GM19468 (cell line): ENCODE measurements around the gene HIBCH.
"Not testable (repeated sequence)": the region's sequence is repeated elsewhere in the genome, so short reads cannot be mapped to it uniquely, and the experiment has no call there.

Experiments used
- ATAC-seq: cut with Tn5 transposase; IDR thresholded peaks from one replicate; pipeline ENCODE4 v1.9.1; 2021; ENCODE audit warnings: mild to moderate bottlenecking, moderate library complexity, moderate number of reproducible peaks; ENCODE audit not compliant: unreplicated experiment; ENCODE audit errors: extremely low read depth

HIBCH gene

DNA sequence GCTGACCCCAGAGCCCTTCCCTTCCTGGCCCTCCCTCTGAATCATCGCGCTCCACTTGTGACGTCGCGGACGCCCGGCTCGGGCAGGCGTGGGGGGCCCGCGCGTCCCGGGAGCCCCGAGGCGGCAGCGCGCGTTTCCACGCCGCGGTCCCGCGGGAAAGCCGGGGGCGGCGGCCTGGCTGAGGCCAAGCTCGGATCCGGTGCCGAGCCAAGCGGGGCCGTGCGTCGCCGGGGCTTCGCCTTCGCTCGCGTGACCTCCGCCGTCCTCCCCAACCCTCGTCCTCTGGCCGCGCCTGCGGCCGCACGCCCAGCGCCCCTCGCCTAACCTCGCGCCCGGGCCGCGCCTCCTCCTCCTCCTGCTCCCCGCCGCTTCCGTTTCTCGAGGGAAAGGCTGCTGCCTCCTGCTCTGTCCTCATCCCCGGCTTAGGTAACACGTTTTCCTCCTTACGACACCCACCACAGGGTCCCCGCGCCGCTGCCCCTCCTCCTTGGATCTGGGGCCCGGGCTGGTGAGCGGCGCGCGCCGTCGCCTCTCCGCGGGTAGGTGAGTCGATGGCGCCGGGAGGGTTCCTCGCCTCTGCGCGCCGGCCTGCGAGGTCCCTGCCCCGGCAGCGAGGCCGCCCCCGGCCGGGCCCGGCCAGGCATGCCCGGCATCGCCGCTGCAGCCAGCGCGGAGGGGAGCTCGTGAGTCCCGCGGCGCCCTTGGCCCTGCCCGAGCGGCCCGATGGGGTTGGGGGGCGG lies 24.1 kb upstream of the HIBCH start, which contains the start of gene INPP1:
INPP1 (plus strand) TSS at position 54 of the 740 bp plus-strand sequence. CDS start 16,514 bp downstream, outside the sequence.
- ATAC-seq: peak; percentile 13

- no peak for ATAC-seq
Observed at GRCh38 chr2:190343089-190343535, 23.5 kb upstream of the HIBCH start.

GRCh38 chr2:190342611-190343010 lies 23.0 kb upstream of the HIBCH start:
- ATAC-seq: no peak

DNA sequence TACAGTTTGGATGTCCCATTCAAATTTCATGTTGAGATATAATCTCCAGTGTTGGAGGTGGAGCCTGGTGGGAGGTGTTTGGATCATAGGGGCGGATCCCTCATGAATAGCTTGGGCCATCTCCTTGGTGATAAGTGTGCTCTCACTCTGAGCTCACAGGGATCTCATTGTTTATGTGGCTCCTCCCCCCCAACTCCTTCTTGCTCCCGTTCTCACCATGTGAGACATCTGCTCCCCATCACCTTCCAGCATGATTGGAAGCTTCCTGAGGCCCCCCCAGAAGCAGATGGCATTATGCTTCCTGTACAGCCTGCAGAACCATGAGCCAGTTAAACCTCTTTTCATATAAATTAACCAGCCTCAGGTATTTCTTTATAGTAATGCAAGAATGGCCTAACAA lies 20.7 kb upstream of the HIBCH start:
- no peak for ATAC-seq

GRCh38 chr2:190339394-190339793 lies 19.8 kb upstream of the HIBCH start:
- no peak for ATAC-seq

DNA sequence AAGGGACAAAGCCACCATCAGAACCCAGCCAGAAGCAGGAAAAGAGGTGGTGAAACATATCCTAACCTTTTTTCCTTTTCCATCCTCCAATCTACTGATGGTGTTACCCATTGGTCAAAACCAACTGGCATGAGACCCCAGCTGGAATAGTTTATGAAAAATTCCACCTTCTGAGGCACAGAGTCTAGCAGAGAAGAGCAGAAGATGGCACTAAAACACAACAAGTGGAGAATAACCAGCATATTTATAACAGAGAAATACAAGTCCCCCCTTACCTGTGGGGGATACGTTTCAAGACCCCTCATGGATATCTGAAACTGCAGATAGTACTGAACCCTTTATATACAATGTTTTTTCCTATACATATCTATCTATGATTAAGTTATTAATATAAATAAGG lies 18.8 kb upstream of the HIBCH start:
- no peak for ATAC-seq

DNA sequence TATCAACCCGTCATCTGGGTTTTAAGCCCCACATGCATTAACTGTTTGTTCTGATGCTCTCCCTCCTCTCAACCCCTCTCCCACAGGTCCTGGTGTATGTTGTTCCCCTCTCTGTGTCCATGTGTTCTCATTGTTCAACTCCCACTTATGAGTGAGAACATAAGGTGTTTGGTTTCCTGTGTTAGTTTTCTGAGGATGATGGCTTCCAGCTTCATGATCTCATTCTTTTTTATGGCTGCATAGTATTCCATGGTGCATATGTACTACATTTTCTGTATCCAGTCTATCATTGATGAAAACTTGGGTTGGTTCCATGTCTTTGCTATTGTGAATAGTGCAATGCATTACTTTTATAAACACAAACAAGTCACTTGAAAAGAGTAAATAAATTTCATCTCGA lies 16.8 kb upstream of the HIBCH start:
- ATAC-seq: no peak

- not testable (repeated sequence) for ATAC-seq
Observed at GRCh38 chr2:190335584-190335983, 16.0 kb upstream of the HIBCH start.

- ATAC-seq: no peak
Observed at GRCh38 chr2:190335225-190335559, 15.6 kb upstream of the HIBCH start.

DNA sequence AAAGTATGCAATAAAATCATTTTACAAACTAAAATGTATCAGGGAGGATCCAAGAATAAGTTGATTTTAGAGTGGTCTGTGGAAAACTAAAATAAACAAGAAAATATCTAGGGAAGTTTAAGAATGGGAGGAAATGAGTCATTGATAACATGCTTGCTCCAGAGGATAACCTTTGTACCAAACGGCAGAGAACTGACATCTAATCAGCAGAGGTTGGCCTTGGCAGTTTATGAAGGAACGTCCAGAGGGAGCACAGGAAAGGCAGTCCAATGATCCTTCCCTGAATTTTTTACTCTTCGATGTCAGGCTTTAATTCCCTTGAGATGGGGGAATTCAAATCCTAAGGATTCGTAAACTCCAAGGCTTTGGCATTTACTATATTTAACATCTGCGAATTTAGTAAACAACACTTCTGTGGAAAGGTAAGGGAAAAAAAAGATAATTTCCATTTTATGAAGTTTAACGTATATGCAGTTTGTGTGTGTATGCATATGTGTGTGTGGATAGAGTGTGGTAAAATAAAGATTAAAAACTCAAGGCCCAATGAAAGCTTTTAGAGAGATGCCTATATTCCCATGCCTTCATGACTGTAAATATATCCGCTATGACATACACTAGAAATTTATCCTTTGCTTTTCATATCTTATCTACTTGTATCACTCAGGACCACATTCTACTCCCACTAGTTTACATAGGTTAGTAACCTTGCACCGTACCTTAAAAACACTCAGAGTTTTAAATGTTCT lies 15.0 kb upstream of the HIBCH start:
- ATAC-seq: no peak

GRCh38 chr2:190333928-190334327 lies 14.3 kb upstream of the HIBCH start:
- ATAC-seq: no peak

GRCh38 chr2:190333395-190333794 lies 13.8 kb upstream of the HIBCH start:
- no peak for ATAC-seq

DNA sequence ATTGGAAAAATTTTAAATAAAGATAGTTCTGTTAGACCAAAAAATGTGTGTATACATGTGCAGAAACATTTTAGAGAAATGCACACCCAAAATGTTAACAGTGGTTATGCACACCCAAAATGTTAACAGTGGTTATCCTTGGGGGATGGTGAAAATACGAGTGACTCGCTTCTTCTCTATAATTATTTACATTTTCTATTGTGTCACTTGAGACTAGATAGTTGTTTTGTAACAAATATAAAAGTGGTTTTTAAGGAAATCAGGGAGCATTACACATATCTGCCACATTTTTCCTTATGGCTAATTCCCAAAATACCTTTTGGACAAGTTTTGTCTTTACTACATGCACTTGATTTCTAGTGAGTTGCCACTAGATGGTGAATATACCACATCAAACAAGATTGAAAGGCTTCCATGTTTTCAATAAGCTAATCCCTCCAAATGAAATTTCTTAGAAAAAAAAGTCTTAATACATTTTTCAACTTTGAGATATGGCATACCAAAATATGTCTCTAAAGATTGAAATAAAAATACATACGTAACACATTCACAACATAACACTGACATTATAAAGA lies 9.0 kb upstream of the HIBCH start:
- no peak for ATAC-seq

DNA sequence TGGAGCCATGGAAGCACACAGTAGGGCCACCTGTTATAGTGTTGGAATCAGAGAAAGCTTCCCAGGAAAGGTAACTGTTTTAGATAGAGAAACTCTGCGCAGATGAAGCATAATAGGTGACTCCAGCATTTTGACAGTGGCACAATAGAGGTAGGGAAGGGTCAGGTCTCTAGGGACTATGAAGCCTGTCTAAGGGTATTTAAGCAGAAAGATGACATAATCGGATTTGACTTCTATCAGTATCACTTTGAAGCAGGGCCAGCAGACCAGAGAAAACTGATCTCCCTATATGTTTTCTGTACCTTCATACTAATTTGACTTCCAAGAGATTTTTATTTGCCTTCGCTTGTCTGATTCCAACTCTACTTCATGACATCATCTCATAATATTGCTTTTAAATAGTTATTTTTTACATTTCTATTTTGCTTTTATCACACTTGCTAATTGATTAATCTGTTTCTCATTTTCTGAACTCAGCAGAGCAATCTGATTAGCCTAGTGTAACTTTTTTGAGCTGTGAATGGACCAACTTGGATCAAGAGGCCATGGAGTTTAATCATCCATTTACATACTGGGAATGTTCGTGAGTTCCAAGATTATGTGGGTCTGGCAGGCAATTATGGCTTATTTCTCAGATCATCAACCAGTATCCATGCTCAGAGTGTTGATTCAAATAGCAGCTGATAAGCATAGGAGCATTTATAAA lies 8.4 kb upstream of the HIBCH start:
- no peak for ATAC-seq

- no peak for ATAC-seq
Observed at GRCh38 chr2:190325588-190325987, 6.0 kb upstream of the HIBCH start.

GRCh38 chr2:190323406-190323805 lies 3.8 kb upstream of the HIBCH start:
- ATAC-seq: no peak

DNA sequence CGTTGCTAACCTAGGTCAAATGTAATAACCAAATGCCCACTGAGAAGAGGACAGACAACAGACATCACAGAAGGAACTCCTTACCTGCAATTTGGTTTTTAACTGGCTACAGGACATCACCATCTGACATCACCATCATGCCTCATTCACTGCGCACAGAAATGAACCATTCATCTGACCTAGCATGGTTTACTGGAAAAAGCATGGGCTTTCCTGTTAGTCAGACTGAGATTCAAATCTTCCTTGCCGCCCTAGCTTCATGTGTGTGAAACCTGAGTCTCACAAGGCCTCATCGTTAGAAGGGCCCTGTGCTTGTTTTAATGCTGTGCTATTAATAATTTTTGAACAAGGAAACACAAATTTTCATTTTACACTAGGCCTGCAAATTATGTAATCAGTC lies 1.1 kb upstream of the HIBCH start:
- ATAC-seq: no peak

GRCh38 chr2:190318931-190319554 lies 583 bp downstream of the HIBCH start:
- no peak for ATAC-seq

GRCh38 chr2:190318514-190318913 lies 1.1 kb downstream of the HIBCH start:
- no peak for ATAC-seq

DNA sequence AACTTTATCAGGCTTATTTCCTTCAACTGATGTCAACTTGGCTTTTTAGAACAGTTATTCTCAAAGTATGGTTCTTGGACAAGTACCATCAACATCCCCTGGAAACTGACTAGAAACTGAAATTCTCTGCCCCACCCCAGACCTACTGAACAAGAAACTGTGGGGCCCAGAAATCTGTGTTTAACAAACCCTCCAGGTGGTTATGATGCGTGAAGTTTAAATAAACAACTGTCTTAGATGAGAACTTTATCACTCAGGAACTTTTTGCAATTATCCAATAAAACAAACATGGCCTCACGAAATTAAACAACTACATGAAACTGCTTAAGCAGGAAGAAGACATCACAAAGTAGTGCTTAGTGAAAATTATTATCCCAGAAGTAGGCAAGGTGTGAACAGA lies 4.4 kb downstream of the HIBCH start:
- no peak for ATAC-seq
